ENCODE measurements around the gene PAXIP1.

DNA sequence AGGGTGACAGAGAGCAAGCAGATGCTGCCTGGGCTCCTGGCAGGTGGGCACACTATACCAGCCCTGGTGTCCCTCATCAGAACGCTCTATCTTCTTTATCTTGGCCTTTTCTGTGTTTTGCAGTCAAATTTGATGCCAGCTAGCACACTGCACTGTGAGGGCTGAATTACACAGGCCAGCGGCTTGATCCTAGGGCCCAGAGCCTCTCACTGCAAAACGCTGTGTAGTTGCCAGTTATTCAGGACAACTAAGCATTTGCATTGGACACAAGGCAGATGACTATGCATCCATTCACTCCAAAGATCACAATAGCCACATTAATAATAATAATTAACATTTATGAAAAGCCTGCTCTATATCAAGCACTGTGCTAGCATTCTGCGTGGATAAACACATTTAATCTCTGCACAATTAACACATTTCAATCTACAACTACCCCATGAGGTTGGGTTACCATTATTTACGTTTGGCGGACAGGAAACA is 100.3 kb downstream of the PAXIP1 start:
- TF ChIP-seq, protein P1, sequence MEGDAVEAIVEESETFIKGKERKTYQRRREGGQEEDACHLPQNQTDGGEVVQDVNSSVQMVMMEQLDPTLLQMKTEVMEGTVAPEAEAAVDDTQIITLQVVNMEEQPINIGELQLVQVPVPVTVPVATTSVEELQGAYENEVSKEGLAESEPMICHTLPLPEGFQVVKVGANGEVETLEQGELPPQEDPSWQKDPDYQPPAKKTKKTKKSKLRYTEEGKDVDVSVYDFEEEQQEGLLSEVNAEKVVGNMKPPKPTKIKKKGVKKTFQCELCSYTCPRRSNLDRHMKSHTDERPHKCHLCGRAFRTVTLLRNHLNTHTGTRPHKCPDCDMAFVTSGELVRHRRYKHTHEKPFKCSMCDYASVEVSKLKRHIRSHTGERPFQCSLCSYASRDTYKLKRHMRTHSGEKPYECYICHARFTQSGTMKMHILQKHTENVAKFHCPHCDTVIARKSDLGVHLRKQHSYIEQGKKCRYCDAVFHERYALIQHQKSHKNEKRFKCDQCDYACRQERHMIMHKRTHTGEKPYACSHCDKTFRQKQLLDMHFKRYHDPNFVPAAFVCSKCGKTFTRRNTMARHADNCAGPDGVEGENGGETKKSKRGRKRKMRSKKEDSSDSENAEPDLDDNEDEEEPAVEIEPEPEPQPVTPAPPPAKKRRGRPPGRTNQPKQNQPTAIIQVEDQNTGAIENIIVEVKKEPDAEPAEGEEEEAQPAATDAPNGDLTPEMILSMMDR (tag by site-specific recombination; IDR thresholded peaks at IDR 0.05): no peak
- TF ChIP-seq ZNF114 (tag by site-specific recombination; IDR thresholded peaks at IDR 0.05): no peak
